ENCODE results near the gene FERMT3. TPM values are rescaled to one million over a fixed set of nuclear protein-coding genes. Genes with fewer than 3 reads are reported as not detected.

The FERMT3 gene
- polyA plus RNA-seq, 1 experiment: 1.9 TPM

DNA sequence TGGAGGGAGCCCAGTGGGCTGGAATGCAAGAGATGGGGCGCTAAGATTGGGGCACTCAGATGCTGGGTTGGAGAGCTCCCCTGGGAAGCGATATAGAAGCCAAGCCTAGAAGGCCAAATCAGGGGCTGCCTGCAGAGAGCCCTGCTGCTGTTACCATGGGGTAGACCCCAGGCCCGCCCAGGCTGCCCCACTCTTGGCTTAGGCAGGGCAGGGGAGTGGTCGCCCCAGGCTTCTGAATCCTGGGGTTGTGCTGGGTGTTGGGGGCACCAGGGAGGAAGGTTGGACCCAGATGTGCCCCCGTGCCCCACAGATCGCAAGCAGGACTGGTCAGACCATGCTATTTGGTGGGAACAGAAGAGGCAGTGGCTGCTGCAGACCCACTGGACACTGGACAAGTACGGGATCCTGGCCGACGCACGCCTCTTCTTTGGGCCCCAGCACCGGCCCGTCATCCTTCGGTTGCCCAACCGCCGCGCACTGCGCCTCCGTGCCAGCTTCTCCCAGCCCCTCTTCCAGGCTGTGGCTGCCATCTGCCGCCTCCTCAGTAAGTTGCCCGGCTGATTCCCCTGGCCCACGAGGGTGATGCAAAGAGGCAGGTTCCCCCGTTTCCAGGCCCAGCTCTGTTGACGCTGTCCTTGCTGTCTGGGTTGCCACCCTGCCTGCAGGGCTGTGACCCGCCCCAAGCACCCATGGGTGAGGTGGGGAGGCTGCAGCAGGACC is 3.9 kb downstream of the FERMT3 start:
- TF ChIP-seq, protein P1, sequence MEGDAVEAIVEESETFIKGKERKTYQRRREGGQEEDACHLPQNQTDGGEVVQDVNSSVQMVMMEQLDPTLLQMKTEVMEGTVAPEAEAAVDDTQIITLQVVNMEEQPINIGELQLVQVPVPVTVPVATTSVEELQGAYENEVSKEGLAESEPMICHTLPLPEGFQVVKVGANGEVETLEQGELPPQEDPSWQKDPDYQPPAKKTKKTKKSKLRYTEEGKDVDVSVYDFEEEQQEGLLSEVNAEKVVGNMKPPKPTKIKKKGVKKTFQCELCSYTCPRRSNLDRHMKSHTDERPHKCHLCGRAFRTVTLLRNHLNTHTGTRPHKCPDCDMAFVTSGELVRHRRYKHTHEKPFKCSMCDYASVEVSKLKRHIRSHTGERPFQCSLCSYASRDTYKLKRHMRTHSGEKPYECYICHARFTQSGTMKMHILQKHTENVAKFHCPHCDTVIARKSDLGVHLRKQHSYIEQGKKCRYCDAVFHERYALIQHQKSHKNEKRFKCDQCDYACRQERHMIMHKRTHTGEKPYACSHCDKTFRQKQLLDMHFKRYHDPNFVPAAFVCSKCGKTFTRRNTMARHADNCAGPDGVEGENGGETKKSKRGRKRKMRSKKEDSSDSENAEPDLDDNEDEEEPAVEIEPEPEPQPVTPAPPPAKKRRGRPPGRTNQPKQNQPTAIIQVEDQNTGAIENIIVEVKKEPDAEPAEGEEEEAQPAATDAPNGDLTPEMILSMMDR (IDR thresholded peaks at IDR 0.05; ENCODE audit: insufficient read depth, low read depth, low read length): no peak
- Histone ChIP-seq H3K36me3 (ENCODE audit: control insufficient read depth, insufficient read depth, low read length) (peaks cover 8% of the 10 kb centered on the region), H3K27me3 (ENCODE audit: control insufficient read depth, insufficient read depth, low read length) (no peaks in the 10 kb centered on the region), H3K4me3 (ENCODE audit: low read depth, low read length) (no peak overlapping the region)
- ChIA-PET POLR2A (no interaction called here), CTCF (interaction anchor here (1.0 to 16.6 kb wide), 3 partner anchors 16 to 92 kb away, joined by 3 to 229 read pairs (median 4); partner anchors contain the start of genes CATSPERZ, ESRRA, NUDT22 and TRPT1)
- no peak for DNase-seq (ENCODE audit: low read depth)

DNA sequence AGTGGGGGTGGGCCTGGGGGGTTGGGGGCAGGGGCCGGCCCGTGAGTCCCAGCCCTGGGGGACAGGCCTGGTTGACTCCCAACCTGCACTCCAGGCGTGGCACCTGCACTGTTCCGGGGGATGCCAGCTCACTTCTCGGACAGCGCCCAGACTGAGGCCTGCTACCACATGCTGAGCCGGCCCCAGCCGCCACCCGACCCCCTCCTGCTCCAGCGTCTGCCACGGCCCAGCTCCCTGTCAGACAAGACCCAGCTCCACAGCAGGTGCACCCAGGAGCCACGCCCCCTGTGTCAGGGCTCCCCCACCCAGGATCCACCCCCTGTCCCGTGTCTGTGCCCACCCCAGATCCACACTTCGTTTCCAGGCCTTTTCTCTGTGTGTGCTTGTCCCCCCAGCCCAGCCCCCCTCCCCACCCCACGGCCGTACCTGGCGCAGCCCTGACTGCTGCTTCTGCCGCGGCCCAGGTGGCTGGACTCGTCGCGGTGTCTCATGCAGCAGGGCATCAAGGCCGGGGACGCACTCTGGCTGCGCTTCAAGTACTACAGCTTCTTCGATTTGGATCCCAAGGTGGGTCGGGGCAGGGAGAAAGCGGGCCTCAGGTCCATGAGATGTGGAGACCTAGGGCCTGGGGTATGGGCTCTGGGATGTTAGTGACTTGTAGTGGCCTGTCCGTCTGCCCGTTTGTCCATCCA is 4.8 kb downstream of the FERMT3 start:
- DNase-seq (ENCODE audit: low read depth): no peak

GRCh38 chr11:64216879-64217278 is 10.4 kb downstream of the FERMT3 start:
- Histone ChIP-seq H3K4me3 (ENCODE audit: low read depth, low read length) (no peak overlapping the region), H3K27me3 (ENCODE audit: control insufficient read depth, insufficient read depth, low read length) (no peaks in the 10 kb centered on the region), H3K36me3 (ENCODE audit: control insufficient read depth, insufficient read depth, low read length) (peaks cover 6% of the 10 kb centered on the region)
- ChIA-PET CTCF (interaction anchor here (0.8 to 5.2 kb wide), 4 partner anchors 8 to 85 kb away, joined by 4 to 26 read pairs (median 6); partner anchors contain the start of genes FERMT3 and STIP1), POLR2A (no interaction called here)
- no peak for DNase-seq (ENCODE audit: low read depth)
- TF ChIP-seq, protein P1 (IDR thresholded peaks at IDR 0.05; ENCODE audit: insufficient read depth, low read depth, low read length): no peak

More for the DNA sequence above, 4.8 kb downstream of the FERMT3 start:
- Histone ChIP-seq H3K27me3 (ENCODE audit: control insufficient read depth, insufficient read depth, low read length) (no peaks in the 10 kb centered on the region), H3K36me3 (ENCODE audit: control insufficient read depth, insufficient read depth, low read length) (peaks cover 2% of the 10 kb centered on the region), H3K4me3 (ENCODE audit: low read depth, low read length) (no peak overlapping the region)
- ChIA-PET POLR2A (no interaction called here), CTCF (interaction anchor here (0.9 to 16.6 kb wide), 3 partner anchors 15 to 91 kb away, joined by 3 to 229 read pairs (median 5); partner anchors contain the start of genes CATSPERZ, ESRRA, NUDT22 and TRPT1)
- TF ChIP-seq, protein P1 (IDR thresholded peaks at IDR 0.05; ENCODE audit: insufficient read depth, low read depth, low read length): no peak

DNA sequence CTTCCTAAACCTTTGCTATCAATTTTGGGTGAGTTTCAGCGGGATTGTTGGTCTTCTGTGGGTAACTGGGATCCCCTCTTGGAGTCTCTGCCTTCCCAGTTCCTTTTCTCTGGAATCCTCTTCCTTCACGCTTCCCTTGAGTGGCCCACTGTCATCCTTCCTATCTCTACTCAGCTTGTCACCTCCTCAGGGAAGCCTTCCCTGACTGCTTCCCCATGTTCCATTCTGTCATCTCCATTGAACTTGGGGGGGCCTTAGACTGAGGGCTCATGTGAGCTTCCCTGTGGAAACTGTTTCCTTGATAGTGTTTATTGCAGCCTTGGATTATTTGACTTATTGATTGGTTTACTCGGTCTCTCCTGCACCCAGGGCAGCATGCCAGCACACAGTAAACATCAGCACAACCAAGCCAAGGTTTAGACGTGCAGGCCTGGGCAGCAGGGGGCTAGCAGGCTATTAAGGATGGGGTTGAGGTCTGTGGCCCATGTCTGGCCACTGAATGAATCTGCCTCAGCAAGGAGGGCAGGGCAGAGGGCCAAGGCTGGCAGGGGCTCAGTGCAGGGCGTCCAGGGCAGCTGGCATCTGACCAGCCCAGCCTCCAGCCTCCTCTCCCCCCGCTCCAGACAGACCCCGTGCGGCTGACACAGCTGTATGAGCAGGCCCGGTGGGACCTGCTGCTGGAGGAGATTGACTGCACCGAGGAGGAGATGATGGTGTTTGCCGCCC is 12.3 kb downstream of the FERMT3 start:
- ChIA-PET POLR2A (interaction anchor here (0.6 kb wide), 1 partner anchor 37 kb away, joined by 3 read pairs; no protein-coding TSS in a partner anchor), CTCF (interaction anchor here (1.4 to 5.2 kb wide), 3 partner anchors 8 to 33 kb away, joined by 4 to 26 read pairs (median 6); partner anchors contain the start of genes FERMT3 and PLCB3)
- TF ChIP-seq, protein P1 (IDR thresholded peaks at IDR 0.05; ENCODE audit: insufficient read depth, low read depth, low read length): no peak

DNA sequence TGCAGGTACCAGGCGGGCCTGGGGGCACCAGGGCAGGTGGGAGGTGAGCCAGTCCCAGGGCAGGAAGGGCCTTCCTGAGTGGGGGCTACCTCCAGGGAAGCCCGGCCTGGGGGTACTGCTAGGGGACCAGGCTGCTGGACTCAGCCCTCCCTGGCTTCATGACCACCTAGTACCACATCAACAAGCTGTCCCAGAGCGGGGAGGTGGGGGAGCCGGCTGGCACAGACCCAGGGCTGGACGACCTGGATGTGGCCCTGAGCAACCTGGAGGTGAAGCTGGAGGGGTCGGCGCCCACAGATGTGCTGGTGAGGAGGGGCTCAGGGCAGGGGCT is 12.8 kb downstream of the FERMT3 start:
- H3K36me3 ChIP-seq (ENCODE audit: control insufficient read depth, insufficient read depth, low read length): peaks cover 15% of the 10 kb centered on the region
- ChIA-PET POLR2A (no interaction called here), CTCF (no interaction called here)
- TF ChIP-seq, protein P1 (IDR thresholded peaks at IDR 0.05; ENCODE audit: insufficient read depth, low read depth, low read length): no peak
- no peaks in the 10 kb centered on the region for H3K27me3 ChIP-seq (ENCODE audit: control insufficient read depth, insufficient read depth, low read length)
- H3K4me3 ChIP-seq (ENCODE audit: low read depth, low read length): no peak overlapping the region
- no peak for DNase-seq (ENCODE audit: low read depth)

More for the DNA sequence above, 12.3 kb downstream of the FERMT3 start:
- H3K4me3 ChIP-seq (ENCODE audit: low read depth, low read length): no peak overlapping the region
- H3K36me3 ChIP-seq (ENCODE audit: control insufficient read depth, insufficient read depth, low read length): peaks cover 11% of the 10 kb centered on the region
- H3K27me3 ChIP-seq (ENCODE audit: control insufficient read depth, insufficient read depth, low read length): no peaks in the 10 kb centered on the region
- no peak for DNase-seq (ENCODE audit: low read depth)
